ENCODE measurements around the gene ACSF3. TPM values are rescaled to one million over a fixed set of nuclear protein-coding genes. Genes with fewer than 3 reads are reported as not detected.

ACSF3 gene
- total RNA-seq, 2 experiments from 2014 or later = 44.7 to 49.5 TPM

- H3K27ac ChIP-seq (ENCODE audit: low read depth in 1 of 2, low read length in 2 of 2) = no peak overlapping the region
- H3K4me1 Mint-ChIP-seq (ENCODE audit: low read depth) = no peaks in the 10 kb centered on the region
- no peaks in the 10 kb centered on the region for H3K9me3 Mint-ChIP-seq
- H3K4me3 ChIP-seq (ENCODE audit: low read length) = no peak overlapping the region
- H3K9me3 ChIP-seq (ENCODE audit: control insufficient read depth in 1 of 2, insufficient read depth in 1 of 2, low read length in 2 of 2) = peaks cover 0 to 31% of the 10 kb centered on the region in 2 experiments
- ChIA-PET CTCF (no interaction called here), POLR2A (no interaction called here)
- DNase-seq (no peak), ATAC-seq (ENCODE audit: poor library complexity) (no peak)
- no peak for TF ChIP-seq CTCF (IDR thresholded peaks at IDR 0.05)
- H3K4me1 ChIP-seq (ENCODE audit: insufficient read depth, low read length) = no peaks in the 10 kb centered on the region
- no peak overlapping the region for H3K27ac Mint-ChIP-seq
- H3K27me3 ChIP-seq (ENCODE audit: control insufficient read depth in 1 of 2, insufficient read depth in 2 of 2, low read length in 2 of 2) = no peaks in the 10 kb centered on the region
- intact Hi-C loops (cut with DNase I, micrococcal nuclease) = loop anchor here in 1 of 2 experiments (5.0 kb wide), 1 partner anchor 81 kb away; no protein-coding TSS in a partner anchor
- H3K36me3 ChIP-seq (ENCODE audit: insufficient read depth, low read length) = no peaks in the 10 kb centered on the region
- H3K36me3 Mint-ChIP-seq (ENCODE audit: low read depth) = no peaks in the 10 kb centered on the region
- no peak overlapping the region for H3K4me3 Mint-ChIP-seq
- no peaks in the 10 kb centered on the region for H3K27me3 Mint-ChIP-seq
These were observed 17.5 kb upstream of the ACSF3 start for GRCh38 chr16:89076159-89076558.

- POLR2A ChIA-PET = no interaction called here
- Histone ChIP-seq H3K4me3 (ENCODE audit: low read length) (no peak overlapping the region), H3K9me3 (ENCODE audit: control insufficient read depth in 1 of 2, insufficient read depth in 1 of 2, low read length in 2 of 2) (peaks cover 0 to 31% of the 10 kb centered on the region in 2 experiments), H3K27me3 (ENCODE audit: control insufficient read depth in 1 of 2, insufficient read depth in 2 of 2, low read length in 2 of 2) (no peaks in the 10 kb centered on the region), H3K27ac (ENCODE audit: low read depth in 1 of 2, low read length in 2 of 2) (no peak overlapping the region), H3K36me3 (ENCODE audit: insufficient read depth, low read length) (no peaks in the 10 kb centered on the region), H3K4me1 (ENCODE audit: insufficient read depth, low read length) (no peaks in the 10 kb centered on the region)
- ATAC-seq (ENCODE audit: poor library complexity) = no peak
- intact Hi-C loops (cut with DNase I, micrococcal nuclease) = loop anchor here in 1 of 2 experiments (5.0 kb wide), 1 partner anchor 80 kb away; no protein-coding TSS in a partner anchor
- CTCF ChIA-PET = no interaction called here
- no peak for DNase-seq
- Mint-ChIP-seq H3K9me3 (no peaks in the 10 kb centered on the region), H3K36me3 (ENCODE audit: low read depth) (no peaks in the 10 kb centered on the region), H3K4me3 (no peak overlapping the region), H3K27me3 (no peaks in the 10 kb centered on the region), H3K27ac (no peak overlapping the region), H3K4me1 (ENCODE audit: low read depth) (no peaks in the 10 kb centered on the region)
- no peak for TF ChIP-seq CTCF (IDR thresholded peaks at IDR 0.05)
These were observed 16.6 kb upstream of the ACSF3 start for GRCh38 chr16:89077076-89077475.

GRCh38 chr16:89078172-89078571 is 15.5 kb upstream of the ACSF3 start:
- no peaks in the 10 kb centered on the region for H3K4me1 ChIP-seq (ENCODE audit: insufficient read depth, low read length)
- DNase-seq = no peak
- intact Hi-C loops (cut with DNase I, micrococcal nuclease) = loop anchor here in 1 of 2 experiments (5.0 kb wide), 1 partner anchor 79 kb away; no protein-coding TSS in a partner anchor
- no peak for TF ChIP-seq CTCF (IDR thresholded peaks at IDR 0.05)
- Mint-ChIP-seq H3K4me1 (ENCODE audit: low read depth) (no peaks in the 10 kb centered on the region), H3K36me3 (ENCODE audit: low read depth) (no peaks in the 10 kb centered on the region), H3K4me3 (no peak overlapping the region), H3K27me3 (no peaks in the 10 kb centered on the region), H3K27ac (no peak overlapping the region), H3K9me3 (no peaks in the 10 kb centered on the region)
- H3K9me3 ChIP-seq (ENCODE audit: control insufficient read depth in 1 of 2, insufficient read depth in 1 of 2, low read length in 2 of 2) = peaks cover 0 to 23% of the 10 kb centered on the region in 2 experiments
- H3K36me3 ChIP-seq (ENCODE audit: insufficient read depth, low read length) = no peaks in the 10 kb centered on the region
- no peak for ATAC-seq (ENCODE audit: poor library complexity)
- CTCF ChIA-PET = no interaction called here
- no peaks in the 10 kb centered on the region for H3K27me3 ChIP-seq (ENCODE audit: control insufficient read depth in 1 of 2, insufficient read depth in 2 of 2, low read length in 2 of 2)
- H3K4me3 ChIP-seq (ENCODE audit: low read length) = no peak overlapping the region
- no peak overlapping the region for H3K27ac ChIP-seq (ENCODE audit: low read depth in 1 of 2, low read length in 2 of 2)
- POLR2A ChIA-PET = no interaction called here

All from CD4-positive, alpha-beta T cell (primary cell).